Sigmoid colon (tissue), 7 donors: ENCODE measurements around the gene QRFP. TPM values are rescaled to one million over a fixed set of nuclear protein-coding genes. Genes with fewer than 3 reads are reported as not detected.

Source experiments
- DNase-seq: peaks from one replicate; pipeline ENCODE4 v3.0.0-alpha.2; 2019
- H3K27ac ChIP-seq, 4 donors: fragments of 200-600 bp; sonication (generic); one replicate each; pipeline ENCODE4 v1.5.1; 2016 to 2019; ENCODE audit warnings: mild to moderate bottlenecking in 1 of 4
- H3K27me3 ChIP-seq, 3 donors: fragments of 200-600 bp; sonication (generic); one replicate each; pipeline ENCODE4 v1.5.1; 2019; ENCODE audit warnings: mild to moderate bottlenecking in 1 of 3
- H3K36me3 ChIP-seq, 4 donors: fragments of 200-600 bp; sonication (generic); one replicate each; pipeline ENCODE4 v1.5.1; 2016 to 2019
- H3K4me1 ChIP-seq, 4 donors: fragments of 200-600 bp; sonication (generic); one replicate each; pipeline ENCODE4 v1.5.1; 2017 to 2019
- H3K4me3 ChIP-seq, 4 donors: fragments of 200-600 bp; sonication (generic); one replicate each; pipeline ENCODE4 v1.5.1; 2017 to 2019; ENCODE audit warnings: mild to moderate bottlenecking in 2 of 4, moderate library complexity in 1 of 4
- H3K9me3 ChIP-seq, 4 donors: fragments of 200-600 bp in 3 of 4; sonication (generic) in 3 of 4; one replicate each; pipeline versions ENCODE4 v1.5.1 to v1.6.1; 2013 to 2019
- EP300 ChIP-seq, 4 donors: sonication (generic); formaldehyde crosslinking; IDR thresholded peaks; one replicate each; pipeline ENCODE4 v1.6.1; 2017; ENCODE audit warnings: antibody characterized with exemption in 4 of 4
- POLR2A ChIP-seq, 2 donors: fragments of 450-650 bp; IDR thresholded peaks; one replicate each; pipeline ENCODE4 v1.6.1; 2016; ENCODE audit warnings: antibody characterized with exemption in 2 of 2, mild to moderate bottlenecking in 2 of 2, moderate library complexity in 2 of 2
- POLR2AphosphoS5 ChIP-seq, 4 donors: sonication (generic); formaldehyde crosslinking; IDR thresholded peaks; one replicate each; pipeline ENCODE4 v1.6.1; 2017; ENCODE audit warnings: antibody characterized with exemption in 4 of 4
- WGBS, 2 donors: extraction: QIAGEN DNeasy Blood & Tissue Kit; methylation state at CpG; one replicate each; pipeline ENCODE4 v1.1.7; 2013; 5-methylcytosine and 5-hydroxymethylcytosine counted together
- intact Hi-C: fragments of 100-400 bp; cut with DNase I; formaldehyde crosslinking; loops from one replicate; pipeline ENCODE4 v1.15.1; 2023
- polyA plus RNA-seq, 3 donors: library from polyadenylated mRNA; stranded (reverse); fragments of 200-250 nt; gene quantifications; one replicate each; pipeline ENCODE4 v1.2.3, GENCODE V29; 2013
- total RNA-seq, 4 donors: library from RNA; depleted of rRNA; stranded (reverse); fragments of >200 nt; gene quantifications; one replicate each; pipeline ENCODE4 v1.1.0, GENCODE V29; 2016
- TF ChIP-seq, protein P1 (sequence below), 4 experiments: fragments of 450-650 bp in 3 of 4; fragments of 200-600 bp in 1 of 4; IDR thresholded peaks; one replicate each; pipeline ENCODE4 v1.5.1; 2016 to 2019; ENCODE audit warnings: antibody characterized with exemption in 4 of 4, mild to moderate bottlenecking in 3 of 4, moderate library complexity in 2 of 4
- donor health status: healthy with polysubstance abuse.
- donor health status: Bipolar disorder and iron deficiency.
- donor health status: healthy.

Gene QRFP
- total and polyA plus RNA-seq, 7 donors = 0.20 TPM; not detected in 6

DNA sequence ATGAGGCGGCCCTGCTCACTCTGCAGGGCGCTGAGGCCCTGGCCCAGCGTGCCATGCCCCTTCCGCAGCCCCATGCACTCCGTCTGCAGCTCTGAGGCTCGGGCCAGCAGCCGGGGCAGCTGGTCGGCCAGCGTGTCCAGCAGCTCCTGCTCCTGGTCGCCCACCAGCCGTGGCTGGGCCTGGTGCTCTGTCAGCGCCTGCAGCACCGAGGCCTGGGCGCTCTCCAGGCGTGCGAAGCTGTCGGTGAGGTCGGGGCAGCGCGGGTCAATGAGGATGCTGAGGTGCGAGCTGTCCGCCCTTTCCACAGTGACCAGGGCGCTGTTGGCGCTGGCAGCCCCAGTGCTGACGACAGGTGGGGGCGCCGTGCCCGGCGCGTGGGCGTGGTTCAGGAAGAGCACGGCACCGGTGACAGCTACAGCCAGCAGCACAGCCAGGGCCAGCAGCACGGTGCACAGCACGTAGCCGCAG is 33.0 kb upstream of the QRFP start:
- H3K27me3 ChIP-seq = peaks cover 0 to 25% (median 9%) of the 10 kb centered on the region in 3 donors
- H3K4me1 ChIP-seq = peaks cover 0 to 28% (median 19%) of the 10 kb centered on the region in 4 donors
- H3K36me3 ChIP-seq = no peaks in the 10 kb centered on the region
- intact Hi-C loops = no loop called here
- no peak overlapping the region for H3K4me3 ChIP-seq
- DNase-seq = no peak
- H3K27ac ChIP-seq = no peak overlapping the region
- 88 to 90% methylated on average over 36 of the region's 36 CpGs for WGBS, 2 donors
- H3K9me3 ChIP-seq = no peaks in the 10 kb centered on the region
- TF ChIP-seq, protein P1, sequence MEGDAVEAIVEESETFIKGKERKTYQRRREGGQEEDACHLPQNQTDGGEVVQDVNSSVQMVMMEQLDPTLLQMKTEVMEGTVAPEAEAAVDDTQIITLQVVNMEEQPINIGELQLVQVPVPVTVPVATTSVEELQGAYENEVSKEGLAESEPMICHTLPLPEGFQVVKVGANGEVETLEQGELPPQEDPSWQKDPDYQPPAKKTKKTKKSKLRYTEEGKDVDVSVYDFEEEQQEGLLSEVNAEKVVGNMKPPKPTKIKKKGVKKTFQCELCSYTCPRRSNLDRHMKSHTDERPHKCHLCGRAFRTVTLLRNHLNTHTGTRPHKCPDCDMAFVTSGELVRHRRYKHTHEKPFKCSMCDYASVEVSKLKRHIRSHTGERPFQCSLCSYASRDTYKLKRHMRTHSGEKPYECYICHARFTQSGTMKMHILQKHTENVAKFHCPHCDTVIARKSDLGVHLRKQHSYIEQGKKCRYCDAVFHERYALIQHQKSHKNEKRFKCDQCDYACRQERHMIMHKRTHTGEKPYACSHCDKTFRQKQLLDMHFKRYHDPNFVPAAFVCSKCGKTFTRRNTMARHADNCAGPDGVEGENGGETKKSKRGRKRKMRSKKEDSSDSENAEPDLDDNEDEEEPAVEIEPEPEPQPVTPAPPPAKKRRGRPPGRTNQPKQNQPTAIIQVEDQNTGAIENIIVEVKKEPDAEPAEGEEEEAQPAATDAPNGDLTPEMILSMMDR (IDR thresholded peaks at IDR 0.05) = no peak
- TF ChIP-seq EP300 (IDR thresholded peaks at IDR 0.05) (no peak), POLR2A (IDR thresholded peaks at IDR 0.05) (no peak), POLR2AphosphoS5 (IDR thresholded peaks at IDR 0.05) (no peak)

DNA sequence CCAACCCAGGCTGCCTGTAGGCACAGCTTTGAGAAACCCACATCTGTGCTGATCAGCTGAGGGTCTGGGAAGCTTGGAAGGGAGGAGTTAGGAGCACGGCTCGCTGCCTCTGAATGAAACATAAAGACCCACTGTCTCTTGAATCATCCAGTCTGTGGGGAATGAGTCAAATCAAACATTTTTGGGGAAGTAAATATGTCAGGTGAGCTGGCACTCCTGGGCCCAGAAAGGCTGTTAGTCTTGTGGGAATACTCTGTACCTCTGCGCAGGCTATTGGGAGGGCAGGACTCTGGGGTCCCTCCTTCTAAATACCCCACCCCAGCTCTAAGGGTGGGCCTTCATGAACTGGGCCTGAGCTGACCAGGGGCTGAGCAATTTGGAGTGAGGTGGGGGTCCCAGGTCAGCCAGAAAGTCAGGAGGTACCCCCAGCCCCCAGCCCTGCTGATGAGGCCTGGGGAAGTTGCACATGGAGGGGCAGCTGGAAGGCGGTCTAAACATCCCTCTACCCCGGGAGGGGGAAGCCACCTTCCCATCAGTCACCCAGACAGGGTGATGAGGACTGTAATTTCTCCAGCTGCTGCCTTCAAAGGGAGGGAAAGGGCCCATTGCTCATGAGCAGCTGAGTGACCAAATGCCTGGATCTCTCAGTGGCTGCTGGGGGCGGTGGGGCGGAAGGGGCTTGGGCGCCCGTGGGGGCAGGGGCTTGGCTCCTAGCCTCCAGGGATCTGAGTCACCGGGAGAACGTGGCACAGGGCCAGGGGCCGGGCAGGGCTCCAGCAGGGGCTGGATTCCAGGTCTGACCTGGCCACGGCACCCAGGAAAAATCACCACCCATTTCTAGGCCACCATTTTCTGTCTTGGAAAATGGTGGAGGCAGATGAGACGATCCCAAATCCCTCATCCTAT is 31.6 kb upstream of the QRFP start:
- intact Hi-C loops = no loop called here
- H3K4me1 ChIP-seq = peaks cover 0 to 23% (median 15%) of the 10 kb centered on the region in 4 donors
- no peaks in the 10 kb centered on the region for H3K36me3 ChIP-seq
- TF ChIP-seq, protein P1 (IDR thresholded peaks at IDR 0.05) = no peak
- TF ChIP-seq POLR2AphosphoS5 (IDR thresholded peaks at IDR 0.05) = no peak
- no peak for TF ChIP-seq POLR2A (IDR thresholded peaks at IDR 0.05)
- TF ChIP-seq EP300 (IDR thresholded peaks at IDR 0.05) = no peak
- no peak for DNase-seq
- no peak overlapping the region for H3K4me3 ChIP-seq
- no peak overlapping the region for H3K27ac ChIP-seq
- H3K9me3 ChIP-seq = no peaks in the 10 kb centered on the region
- peaks cover 0 to 17% (median 7%) of the 10 kb centered on the region in 3 donors for H3K27me3 ChIP-seq
- WGBS, 2 donors = 26 to 60% methylated on average over 14 of the region's 14 CpGs

DNA sequence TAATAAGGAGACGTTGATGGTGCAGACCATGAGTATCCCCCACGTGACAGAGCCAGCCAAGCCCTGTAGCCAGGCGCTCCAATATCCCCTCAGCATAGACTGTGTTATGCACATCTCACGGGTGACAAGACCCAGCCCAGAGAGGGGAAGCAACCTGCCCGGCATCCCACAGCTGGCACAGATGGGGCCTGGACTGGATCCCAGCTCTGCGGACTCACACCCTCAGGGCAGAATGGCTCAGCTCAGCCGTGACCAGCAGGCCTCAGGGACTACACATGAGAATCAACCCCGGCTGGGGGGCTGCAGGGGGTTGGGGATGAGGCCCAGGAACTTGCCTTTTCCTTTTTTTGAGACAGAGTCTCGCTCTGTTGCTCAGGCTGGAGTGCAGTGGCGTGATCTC is 30.7 kb upstream of the QRFP start:
- no peak overlapping the region for H3K4me3 ChIP-seq
- no peaks in the 10 kb centered on the region for H3K36me3 ChIP-seq
- DNase-seq = no peak
- peaks cover 0 to 15% (median 7%) of the 10 kb centered on the region in 3 donors for H3K27me3 ChIP-seq
- no peaks in the 10 kb centered on the region for H3K9me3 ChIP-seq
- intact Hi-C loops = no loop called here
- WGBS, 2 donors = 89 to 95% methylated on average over 10 of the region's 10 CpGs
- no peak overlapping the region for H3K27ac ChIP-seq
- peaks cover 0 to 14% (median 6%) of the 10 kb centered on the region in 4 donors for H3K4me1 ChIP-seq
- TF ChIP-seq, protein P1 (IDR thresholded peaks at IDR 0.05) = no peak
- TF ChIP-seq EP300 (IDR thresholded peaks at IDR 0.05) = no peak
- no peak for TF ChIP-seq POLR2AphosphoS5 (IDR thresholded peaks at IDR 0.05)

DNA sequence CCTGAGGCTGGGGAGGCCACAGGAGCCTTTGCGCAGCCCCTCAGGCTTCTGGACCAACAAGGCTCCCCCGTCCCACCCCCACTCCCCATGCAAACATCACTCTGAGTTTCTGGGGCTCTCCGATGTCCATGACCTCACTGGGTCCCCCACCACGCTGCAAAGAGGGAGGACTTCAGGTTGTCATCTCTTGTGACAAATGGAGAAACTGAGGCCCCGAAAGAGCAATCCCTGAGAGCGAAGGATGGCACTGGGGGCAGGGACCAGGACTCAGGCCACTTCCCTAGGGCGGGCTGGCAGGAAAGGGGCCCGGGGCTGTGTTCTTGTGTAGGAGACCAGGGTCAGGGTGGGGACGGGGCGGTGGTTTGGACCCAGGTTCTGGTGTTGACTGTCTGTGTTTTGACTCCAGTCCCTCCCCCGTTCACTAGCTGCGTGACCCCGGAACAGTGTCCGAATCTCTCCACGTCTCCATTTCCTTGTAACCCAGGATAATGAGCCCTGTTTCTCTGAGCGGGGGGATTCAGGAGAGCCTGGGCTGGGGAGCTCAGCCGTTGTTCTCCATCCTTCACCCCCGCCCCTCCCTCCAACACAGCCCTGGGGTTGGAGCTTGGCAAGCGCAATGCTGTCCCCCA is 28.6 kb upstream of the QRFP start:
- no peak for DNase-seq
- Histone ChIP-seq H3K27me3 (peaks cover 0 to 15% (median 7%) of the 10 kb centered on the region in 3 donors), H3K9me3 (no peaks in the 10 kb centered on the region), H3K4me3 (no peak overlapping the region), H3K36me3 (no peaks in the 10 kb centered on the region), H3K27ac (no peak overlapping the region), H3K4me1 (peaks cover 0 to 10% (median 5%) of the 10 kb centered on the region in 4 donors)
- intact Hi-C loops = no loop called here
- TF ChIP-seq, protein P1 (IDR thresholded peaks at IDR 0.05) = no peak
- TF ChIP-seq POLR2A (IDR thresholded peaks at IDR 0.05) (no peak), POLR2AphosphoS5 (IDR thresholded peaks at IDR 0.05) (no peak), EP300 (IDR thresholded peaks at IDR 0.05) (no peak)
- WGBS, 2 donors = 84 to 89% methylated on average over 19 of the region's 19 CpGs
